Measurements from ENCODE around the gene PRKAG2.

DNA sequence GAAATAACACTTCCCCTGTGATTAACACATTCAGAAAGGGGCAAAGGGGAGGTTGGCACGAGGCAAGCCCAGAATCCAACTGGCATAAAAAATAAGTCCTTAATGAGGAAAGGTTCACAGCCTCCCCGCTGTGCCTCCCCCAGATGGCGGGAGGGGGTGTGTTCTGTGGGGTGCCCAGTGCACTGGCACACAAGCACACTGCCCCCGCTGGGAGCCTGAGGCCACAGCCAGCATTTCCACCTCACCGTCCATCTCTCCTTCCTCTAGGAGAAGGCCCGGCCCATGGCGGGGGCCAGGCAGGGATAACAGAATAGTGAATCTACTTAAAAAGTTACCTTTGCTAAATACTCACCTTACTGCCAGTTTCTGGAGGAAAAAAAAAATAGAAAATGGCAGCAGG is 43.2 kb downstream of the PRKAG2 start:
- TF ChIP-seq EZH2 (IDR thresholded peaks at IDR 0.05) (no peak), POLR2AphosphoS5 (IDR thresholded peaks at IDR 0.05; ENCODE audit: borderline replicate concordance, low read depth, low read length) (no peak), FOXP2 (optimal IDR thresholded peaks at IDR 0.05; ENCODE audit: control extremely low read depth, extremely low read length, insufficient read depth) (no peak)

Data from SK-N-MC (cell line).